Measurements from ENCODE around the gene SPSB2. TPM values are rescaled to one million over a fixed set of nuclear protein-coding genes. Genes with fewer than 3 reads are reported as not detected.
A peak's percentile ranks its signal among the peaks of the same experiment; 100 is the strongest.

Gene SPSB2
- total RNA-seq, 4 donors from 2014 or later: 4.1 to 6.5 (median 5.7) TPM

DNA sequence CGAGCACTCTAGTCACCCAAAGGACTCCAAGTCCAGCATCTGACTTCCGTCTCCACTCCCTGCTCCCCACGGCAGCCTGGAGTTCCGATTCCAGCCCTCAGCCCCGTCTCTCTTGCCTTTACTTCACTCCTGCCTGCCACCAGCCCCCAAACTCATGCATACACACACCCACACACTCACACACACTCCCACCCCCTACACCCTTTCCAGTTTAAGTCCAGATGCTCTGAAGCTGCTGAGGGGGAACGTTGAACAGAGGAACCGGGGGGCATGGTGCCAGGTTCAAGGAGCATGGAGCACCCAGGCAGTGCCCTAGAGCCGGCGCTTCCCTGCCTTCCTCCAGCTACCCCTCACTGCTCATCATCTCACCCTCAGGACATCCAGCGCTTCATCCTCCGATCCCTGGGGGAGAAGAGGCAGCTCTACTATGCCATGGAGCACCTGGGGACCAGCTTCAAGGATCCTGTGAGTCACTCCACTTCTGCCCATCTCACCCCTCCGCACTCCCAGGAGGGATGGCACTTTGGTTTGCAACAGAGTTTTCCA lies 41.6 kb downstream of the SPSB2 start:
- TF ChIP-seq, protein P1, sequence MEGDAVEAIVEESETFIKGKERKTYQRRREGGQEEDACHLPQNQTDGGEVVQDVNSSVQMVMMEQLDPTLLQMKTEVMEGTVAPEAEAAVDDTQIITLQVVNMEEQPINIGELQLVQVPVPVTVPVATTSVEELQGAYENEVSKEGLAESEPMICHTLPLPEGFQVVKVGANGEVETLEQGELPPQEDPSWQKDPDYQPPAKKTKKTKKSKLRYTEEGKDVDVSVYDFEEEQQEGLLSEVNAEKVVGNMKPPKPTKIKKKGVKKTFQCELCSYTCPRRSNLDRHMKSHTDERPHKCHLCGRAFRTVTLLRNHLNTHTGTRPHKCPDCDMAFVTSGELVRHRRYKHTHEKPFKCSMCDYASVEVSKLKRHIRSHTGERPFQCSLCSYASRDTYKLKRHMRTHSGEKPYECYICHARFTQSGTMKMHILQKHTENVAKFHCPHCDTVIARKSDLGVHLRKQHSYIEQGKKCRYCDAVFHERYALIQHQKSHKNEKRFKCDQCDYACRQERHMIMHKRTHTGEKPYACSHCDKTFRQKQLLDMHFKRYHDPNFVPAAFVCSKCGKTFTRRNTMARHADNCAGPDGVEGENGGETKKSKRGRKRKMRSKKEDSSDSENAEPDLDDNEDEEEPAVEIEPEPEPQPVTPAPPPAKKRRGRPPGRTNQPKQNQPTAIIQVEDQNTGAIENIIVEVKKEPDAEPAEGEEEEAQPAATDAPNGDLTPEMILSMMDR (IDR thresholded peaks at IDR 0.05): no peak
- ATAC-seq (ENCODE audit: low FRiP score): no peak
- DNase-seq (ENCODE audit: low spot score): no peak

DNA sequence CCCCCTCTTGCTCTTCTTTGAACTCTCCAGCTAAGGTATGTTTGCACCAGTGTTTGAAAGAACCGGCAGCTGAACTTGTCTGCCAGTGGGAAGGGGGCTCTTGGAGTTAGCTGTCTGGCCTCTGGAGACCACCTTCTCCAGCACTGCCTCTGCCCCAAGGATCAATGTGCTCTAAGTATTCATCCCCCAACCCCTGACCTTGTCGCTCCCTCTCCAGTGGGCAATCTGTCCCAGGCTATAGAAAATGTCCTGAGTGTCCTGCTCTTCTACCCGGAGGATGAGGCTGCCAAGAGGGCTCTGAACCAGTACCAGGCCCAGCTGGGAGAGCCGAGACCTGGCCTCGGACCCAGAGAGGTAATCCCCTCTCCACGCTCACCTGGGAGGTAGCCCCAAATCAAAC lies 42.1 kb downstream of the SPSB2 start:
- DNase-seq (ENCODE audit: low spot score) (no peak), ATAC-seq (ENCODE audit: low FRiP score) (no peak)
- TF ChIP-seq, protein P1 (IDR thresholded peaks at IDR 0.05): no peak

DNA sequence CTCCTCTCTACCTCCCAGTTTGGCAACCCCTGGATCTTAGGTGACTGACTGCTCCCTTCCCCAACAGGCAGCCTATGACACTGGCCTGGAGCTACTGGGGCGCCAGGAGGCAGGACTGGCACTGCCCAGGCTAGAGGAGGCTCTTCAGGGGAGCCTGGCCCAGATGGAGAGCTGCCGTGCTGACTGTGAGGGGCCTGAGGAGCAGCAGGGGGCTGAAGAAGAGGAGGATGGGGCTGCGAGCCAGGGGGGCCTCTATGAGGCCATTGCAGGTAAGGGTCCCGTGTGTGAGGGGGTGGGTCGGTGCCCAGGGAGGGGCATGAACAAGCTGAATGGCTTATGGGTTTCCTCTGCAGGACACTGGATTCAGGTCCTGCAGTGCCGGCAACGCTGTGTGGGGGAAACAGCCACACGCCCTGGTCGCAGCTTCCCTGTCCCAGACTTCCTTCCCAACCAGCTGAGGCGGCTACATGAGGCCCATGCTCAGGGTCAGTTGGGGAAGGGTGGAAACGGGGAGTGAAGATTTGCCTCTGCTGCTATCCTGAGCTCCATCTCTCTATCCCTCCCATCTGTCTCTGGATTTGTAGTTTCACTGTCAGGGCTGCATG lies 42.7 kb downstream of the SPSB2 start:
- DNase-seq (ENCODE audit: low spot score) (no peak), ATAC-seq (ENCODE audit: low FRiP score) (no peak)
- TF ChIP-seq, protein P1 (IDR thresholded peaks at IDR 0.05): no peak

DNA sequence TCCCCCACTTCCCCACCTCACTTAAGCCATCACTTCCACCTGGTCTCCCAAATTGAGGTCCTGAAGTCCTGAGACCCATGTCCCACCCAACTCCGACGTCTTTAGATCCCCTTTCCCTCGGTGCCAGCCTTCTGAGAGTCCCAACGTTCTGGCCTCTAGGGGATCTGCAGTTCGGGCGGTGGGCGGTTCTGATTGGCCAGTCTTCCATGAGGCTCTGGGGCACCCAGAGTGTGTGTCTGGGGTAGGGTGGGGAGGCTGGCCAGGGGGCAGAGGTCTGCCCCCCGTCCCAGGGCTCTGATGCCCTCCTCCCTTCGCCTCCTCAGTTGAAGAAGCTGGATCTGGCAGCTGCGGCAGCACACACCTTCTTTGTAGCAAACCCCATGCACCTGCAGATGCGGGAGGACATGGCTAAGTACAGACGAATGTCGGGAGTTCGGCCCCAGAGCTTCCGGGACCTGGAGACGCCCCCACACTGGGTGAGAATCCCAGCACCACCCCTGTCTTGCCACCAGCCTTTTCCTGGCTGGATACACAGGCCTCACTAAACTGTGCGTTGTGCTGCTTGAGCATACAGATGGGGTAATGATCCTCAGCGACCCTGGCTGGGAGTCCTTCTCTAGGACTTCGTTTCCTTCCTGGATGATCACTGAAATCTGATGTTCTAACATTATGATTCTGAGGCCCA lies 43.4 kb downstream of the SPSB2 start:
- ATAC-seq (ENCODE audit: low FRiP score) (peak; percentile 3), DNase-seq (ENCODE audit: low spot score) (no peak)
- TF ChIP-seq, protein P1 (IDR thresholded peaks at IDR 0.05): no peak

DNA sequence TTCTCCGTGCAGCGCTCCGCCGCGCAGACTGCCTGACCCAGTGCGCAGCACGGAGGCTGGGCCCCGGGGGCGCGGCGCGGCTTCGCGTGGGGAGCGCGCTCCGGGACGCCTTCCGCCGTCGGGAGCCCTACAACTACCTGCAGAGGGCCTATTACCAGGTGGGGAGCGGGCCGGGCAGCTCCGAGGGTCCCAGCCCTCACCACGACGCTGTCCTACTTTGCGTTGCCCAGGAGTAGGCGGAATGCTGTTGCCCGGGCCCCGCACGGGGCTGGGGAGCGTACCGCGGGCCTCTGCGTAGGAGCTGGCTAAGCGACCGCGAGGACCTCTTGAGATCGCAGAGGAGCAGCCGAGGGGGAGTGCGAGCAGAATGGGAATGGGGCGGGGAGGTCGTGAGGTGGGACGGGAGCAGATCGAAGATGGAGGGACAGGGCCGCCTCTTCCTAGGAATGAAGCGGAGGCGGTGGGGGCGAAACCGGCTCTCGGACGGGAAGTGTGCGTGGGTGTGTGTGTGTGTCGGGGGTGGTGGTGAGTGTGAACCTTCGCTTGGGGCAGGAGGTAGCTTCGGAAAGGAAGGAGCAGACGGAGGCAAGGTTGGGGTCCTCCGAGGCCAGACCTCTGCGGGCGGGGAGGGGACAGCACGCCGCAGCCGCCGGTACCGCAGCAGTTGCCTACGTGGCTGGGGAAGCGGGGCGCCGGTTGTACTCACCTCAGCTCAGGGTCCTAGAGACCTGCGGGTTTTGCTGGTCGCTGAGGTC lies 44.1 kb downstream of the SPSB2 start:
- TF ChIP-seq, protein P1 (IDR thresholded peaks at IDR 0.05): no peak
- peak; percentile 34 for ATAC-seq (ENCODE audit: low FRiP score)
- DNase-seq (ENCODE audit: low spot score): no peak

DNA sequence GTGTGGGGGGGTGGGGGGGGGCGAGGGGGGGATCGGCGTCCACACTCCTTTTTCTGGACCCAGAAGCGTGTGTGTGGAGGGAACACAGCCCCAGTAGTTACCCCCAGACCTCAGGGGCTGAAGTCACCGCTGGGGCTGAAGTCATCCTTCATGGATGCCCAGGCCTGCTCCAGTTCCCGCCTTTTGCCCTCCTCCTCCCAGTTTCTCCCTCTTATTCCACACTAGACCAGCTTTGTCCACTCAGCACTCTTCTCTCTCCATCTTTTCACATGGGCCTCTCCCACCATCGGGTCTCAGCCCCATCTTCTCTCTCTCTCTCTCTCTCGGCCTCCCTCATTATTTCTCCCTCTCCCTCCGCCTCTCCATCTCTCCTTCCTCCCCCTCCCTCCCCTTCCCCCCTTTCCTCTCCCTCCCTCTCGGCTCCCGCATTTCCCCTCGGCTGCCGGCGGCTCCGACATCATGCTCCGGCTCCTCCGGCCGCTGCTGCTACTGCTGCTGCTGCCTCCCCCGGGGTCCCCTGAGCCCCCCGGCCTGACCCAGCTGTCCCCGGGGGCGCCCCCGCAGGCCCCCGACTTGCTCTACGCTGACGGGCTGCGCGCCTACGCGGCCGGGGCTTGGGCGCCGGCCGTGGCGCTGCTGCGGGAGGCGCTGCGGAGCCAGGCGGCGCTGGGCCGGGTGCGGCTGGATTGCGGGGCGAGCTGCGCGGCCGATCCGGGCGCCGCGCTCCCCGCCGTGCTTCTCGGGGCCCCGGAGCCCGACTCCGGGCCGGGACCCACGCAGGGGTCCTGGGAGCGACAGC lies 44.9 kb downstream of the SPSB2 start, which contains the start of gene P3H3:
Gene P3H3, plus strand, starts transcription at position 426 of the 799 bp plus-strand sequence. Its CDS starts 34 bp downstream, at position 460.
- ATAC-seq (ENCODE audit: low FRiP score) (peak; percentile 4), DNase-seq (ENCODE audit: low spot score) (no peak)
- TF ChIP-seq, protein P1 (IDR thresholded peaks at IDR 0.05): no peak

Data from omental fat pad (tissue), 4 donors.